ENCODE measurements around the gene IQUB.
"Not testable (repeated sequence)": the region's sequence is repeated elsewhere in the genome, so short reads cannot be mapped to it uniquely, and the experiment has no call there.

IQUB gene

DNA sequence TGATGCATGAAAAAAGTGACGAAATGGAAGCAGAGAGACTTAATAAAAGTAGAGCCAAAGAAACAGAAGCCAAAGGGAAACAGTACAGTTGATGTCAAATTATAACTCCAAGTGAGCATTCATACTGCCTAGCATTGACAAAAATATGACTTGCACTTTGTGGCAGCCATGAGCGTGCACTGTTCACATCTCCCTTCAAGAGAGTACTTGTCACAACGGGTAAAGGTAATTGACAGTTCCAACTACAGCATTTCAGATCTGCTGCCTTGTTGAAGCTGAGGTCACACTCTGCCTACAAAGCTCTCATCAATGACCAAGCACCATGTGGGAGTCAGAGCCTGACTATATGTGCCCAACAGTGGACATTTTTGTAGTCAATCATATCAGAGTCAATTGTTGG, 54.3 kb downstream of the IQUB start:
- no peak for TF ChIP-seq POLR2A (IDR thresholded peaks at IDR 0.05; ENCODE audit: low read length)
- no peak for TF ChIP-seq GATA1 (IDR thresholded peaks at IDR 0.05; ENCODE audit: low read depth, low read length)

DNA sequence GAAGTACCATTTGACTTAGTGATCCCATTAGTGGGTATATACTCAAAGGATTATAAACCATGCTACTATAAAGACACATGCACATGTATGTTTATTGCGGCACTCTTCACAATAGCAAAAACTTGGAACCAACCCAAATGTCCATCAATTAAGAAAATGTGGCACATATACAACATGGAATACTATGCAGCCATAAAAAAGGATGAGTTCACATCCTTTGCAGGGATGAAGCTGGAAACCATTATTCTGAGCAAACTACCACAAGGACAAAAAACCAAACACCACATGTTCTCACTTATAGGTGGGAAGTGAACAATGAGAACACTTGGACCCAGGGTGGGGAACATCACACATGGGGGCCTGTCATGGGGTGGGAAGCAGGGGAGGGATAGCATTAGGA, 56.3 kb downstream of the IQUB start:
- DNase-seq = not testable (repeated sequence)

More for the DNA sequence above, 54.3 kb downstream of the IQUB start:
- no peak for DNase-seq

DNA sequence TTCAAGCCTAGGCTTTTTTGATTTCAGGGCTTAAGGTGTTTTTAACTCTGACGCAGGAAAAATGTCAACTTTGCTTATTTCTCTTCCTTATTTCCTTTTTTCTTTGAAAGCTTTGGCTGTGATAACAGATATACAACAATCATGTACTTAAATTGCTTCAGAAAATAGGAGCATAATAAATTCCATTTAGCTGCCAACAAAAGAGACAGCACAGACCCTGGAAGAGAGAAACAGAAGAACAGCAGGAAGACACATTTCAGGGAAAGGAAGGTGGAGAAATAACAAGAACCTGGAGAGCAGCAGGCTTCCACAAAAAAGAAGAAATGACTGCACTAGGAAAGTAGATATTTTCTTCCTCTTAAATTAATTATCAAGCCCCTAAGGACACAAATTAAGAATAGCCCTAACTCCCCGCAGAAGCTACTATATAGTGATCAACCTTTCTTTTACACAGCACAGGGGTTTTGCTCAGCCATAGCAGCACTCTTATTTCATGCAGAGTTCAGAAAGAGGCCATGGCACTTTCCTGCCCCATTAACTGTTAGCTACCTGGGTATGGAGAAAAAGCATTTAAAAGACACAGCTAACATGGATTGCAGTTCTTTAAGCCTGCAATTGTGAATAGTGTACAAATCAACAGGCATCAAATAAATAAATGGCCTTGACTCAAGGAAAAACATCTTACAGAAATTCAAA, 61.5 kb downstream of the IQUB start:
- no peak for DNase-seq
- TF ChIP-seq POLR2A (IDR thresholded peaks at IDR 0.05; ENCODE audit: low read length) (no peak), GATA1 (IDR thresholded peaks at IDR 0.05; ENCODE audit: low read depth, low read length) (no peak)

DNA sequence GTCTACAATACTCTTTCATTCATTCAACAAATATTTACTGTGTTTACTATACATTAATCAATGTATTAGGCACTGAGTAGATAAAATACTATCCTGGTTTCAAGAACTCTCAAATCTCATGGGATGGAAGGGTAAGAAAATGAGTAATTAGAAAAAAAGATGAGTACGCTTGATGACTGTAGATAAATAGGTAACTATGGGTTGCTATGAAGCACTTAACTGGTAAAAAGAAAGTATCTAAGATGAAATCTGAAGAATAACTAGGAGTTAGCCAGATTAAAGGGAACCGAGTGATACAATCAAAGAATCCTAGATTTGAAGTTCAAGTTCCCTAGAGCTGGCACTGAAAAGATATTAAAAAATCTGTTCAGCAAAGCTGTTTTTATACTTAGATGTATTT, 62.1 kb downstream of the IQUB start:
- TF ChIP-seq GATA1 (IDR thresholded peaks at IDR 0.05; ENCODE audit: low read depth, low read length) (no peak), POLR2A (IDR thresholded peaks at IDR 0.05; ENCODE audit: low read length) (no peak)
- DNase-seq = no peak

DNA sequence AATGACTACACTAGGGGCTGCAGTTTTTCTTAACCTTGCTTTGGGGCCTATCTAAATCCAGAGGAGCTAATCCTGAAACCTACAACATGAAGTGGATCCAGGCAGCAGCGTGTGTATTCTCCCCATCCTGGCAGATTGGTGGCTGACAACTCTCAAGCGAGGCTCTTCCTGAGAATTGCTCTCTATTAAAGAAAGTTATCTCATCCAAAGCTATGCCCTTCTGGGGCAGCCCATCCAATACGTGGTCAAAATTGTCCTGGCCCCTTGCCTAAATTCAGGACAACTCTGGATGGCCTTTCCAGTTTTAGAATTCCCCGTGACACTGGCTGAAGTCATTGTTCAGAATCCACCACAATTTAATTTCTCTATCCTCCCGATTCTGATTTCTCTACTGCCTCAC, 66.1 kb downstream of the IQUB start:
- TF ChIP-seq GATA1 (IDR thresholded peaks at IDR 0.05; ENCODE audit: low read depth, low read length) (no peak), POLR2A (IDR thresholded peaks at IDR 0.05; ENCODE audit: low read length) (no peak)
- DNase-seq = no peak

DNA sequence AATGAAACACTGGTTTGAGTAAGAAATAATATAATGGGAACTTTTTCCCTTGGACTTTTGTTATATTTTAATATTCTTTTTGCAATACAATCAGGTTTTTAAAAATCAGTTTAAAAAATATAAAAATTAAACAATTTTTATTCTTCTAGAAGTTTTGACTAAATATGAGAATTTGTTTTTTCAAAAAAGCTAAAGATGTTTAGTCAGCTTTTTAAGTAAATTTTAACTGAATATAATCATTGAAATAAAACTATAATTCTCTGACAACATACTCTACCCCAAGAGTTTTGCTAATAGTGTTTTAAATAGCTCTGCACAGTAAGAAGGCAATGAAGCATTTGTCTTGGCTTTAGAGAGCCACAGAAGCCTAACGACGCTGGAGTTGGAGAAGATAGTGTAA, 70.5 kb downstream of the IQUB start:
- DNase-seq = no peak
- no peak for TF ChIP-seq GATA1 (IDR thresholded peaks at IDR 0.05; ENCODE audit: low read depth, low read length)
- TF ChIP-seq POLR2A (IDR thresholded peaks at IDR 0.05; ENCODE audit: low read length) = no peak

DNA sequence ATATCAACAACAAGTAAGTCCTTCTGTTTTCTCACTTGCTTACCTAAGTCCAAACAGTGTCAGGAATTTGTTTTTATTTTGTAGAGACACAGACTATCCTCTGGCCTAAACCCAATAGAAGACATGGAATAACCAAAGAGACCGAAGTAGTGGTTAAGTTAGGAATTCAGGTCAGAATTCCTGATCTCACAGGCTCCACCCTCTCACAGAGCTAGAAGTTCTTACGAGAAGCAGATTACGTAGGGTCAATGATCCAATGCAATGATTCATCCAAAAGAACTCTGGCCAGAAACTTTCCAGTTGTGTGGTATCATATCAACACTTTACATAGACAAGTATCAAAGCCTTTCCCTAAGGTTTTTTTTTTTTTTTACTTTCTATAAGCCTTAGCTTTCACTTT, 73.8 kb downstream of the IQUB start:
- TF ChIP-seq GATA1 (IDR thresholded peaks at IDR 0.05; ENCODE audit: low read depth, low read length) = no peak
- TF ChIP-seq POLR2A (IDR thresholded peaks at IDR 0.05; ENCODE audit: low read length) = no peak
- DNase-seq = no peak

DNA sequence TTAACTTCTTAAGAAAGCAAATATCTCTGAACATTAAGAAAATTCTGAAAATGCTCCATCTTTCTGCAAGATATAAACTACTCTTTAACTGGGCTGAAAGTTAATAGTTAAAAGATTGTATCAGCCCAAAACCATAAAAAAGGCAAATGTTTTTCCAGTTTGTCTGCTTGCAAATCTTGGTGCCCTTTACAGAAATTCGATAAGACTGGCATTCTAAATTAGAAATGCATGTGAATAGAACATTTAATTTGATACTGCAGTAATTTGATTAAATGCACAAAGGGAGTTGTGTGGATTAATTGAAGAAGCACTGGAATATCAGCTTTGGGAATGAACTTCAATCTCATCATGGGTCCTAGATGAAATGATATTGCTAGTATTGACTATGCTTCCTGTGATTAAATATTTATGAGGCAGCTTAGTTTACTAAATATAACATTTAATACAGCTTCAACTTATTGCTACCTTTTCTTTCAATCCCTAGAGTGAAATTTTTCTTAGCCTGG, 78.4 kb downstream of the IQUB start:
- TF ChIP-seq POLR2A (IDR thresholded peaks at IDR 0.05; ENCODE audit: low read length) = no peak
- TF ChIP-seq GATA1 (IDR thresholded peaks at IDR 0.05; ENCODE audit: low read depth, low read length) = no peak
- DNase-seq = no peak

DNA sequence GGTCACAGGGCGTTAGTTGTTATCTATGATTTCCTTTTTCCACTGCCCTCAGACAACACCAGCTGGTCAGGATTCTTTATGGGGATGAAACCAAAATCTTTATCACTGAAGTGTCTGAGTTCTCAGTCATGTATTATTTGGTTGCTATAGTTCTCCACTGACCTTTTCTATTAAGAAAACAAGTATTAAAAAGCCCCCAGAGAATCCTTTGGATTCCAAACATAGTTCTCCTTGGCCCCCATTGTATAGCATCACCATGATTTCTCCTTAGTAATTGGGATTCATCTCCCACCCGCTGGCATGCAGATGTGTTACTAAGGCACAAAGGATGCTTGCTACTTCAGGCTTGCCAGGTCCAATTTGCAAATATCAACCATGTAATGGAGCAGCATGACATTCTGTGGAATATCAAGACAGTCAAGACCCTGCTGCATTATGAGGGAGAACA, 94.3 kb downstream of the IQUB start:
- TF ChIP-seq POLR2A (IDR thresholded peaks at IDR 0.05; ENCODE audit: low read length) (no peak), GATA1 (IDR thresholded peaks at IDR 0.05; ENCODE audit: low read depth, low read length) (no peak)

DNA sequence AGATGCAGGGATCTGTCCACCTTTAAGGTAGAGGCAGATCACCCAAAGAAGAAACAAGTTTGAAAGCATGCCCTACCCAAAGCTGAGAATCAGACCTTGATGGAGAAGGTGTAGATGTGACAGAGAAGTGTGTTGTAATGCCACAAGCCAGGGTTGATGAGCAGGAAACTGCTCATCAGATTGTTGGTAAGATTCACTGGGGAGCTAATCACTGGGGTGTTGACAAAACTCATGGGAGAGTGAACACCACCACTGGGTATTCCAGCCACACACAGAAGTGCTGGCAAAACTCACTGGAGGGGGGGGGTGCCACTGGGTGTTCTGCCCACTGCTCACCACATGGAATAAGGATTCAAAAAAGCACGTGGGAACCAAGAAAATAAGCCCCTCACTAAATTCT, 95.2 kb downstream of the IQUB start:
- TF ChIP-seq GATA1 (IDR thresholded peaks at IDR 0.05; ENCODE audit: low read depth, low read length) (no peak), POLR2A (IDR thresholded peaks at IDR 0.05; ENCODE audit: low read length) (no peak)

More for the DNA sequence above, 94.3 kb downstream of the IQUB start:
- DNase-seq = no peak

DNA sequence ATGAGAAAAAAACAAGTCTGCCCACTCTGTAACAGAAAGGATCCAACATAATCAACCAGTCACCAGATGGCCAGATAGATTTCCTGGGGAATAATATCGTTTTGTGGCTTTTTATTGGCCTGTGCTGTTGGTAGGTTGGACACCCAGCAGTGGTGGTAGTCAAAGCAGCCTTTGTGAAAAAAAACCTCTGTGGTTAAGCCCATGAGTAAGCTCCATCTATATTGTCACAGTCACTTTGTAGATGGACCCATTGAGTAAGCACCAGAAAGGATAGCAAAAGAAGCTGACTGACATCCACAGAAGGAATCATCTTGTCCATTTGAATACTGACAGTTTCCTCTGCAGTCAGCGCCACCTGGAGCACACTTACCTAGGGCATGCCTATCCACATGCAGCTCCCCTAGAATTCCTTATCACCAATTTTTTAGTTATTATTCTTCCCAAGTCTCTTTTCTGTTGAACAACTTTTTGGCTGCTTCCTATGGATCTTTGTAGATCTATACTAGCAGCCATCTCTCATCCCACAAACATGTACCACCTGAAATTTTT, 96.9 kb downstream of the IQUB start:
- no peak for TF ChIP-seq GATA1 (IDR thresholded peaks at IDR 0.05; ENCODE audit: low read depth, low read length)
- no peak for TF ChIP-seq POLR2A (IDR thresholded peaks at IDR 0.05; ENCODE audit: low read length)

More for the DNA sequence above, 95.2 kb downstream of the IQUB start:
- DNase-seq = no peak

DNA sequence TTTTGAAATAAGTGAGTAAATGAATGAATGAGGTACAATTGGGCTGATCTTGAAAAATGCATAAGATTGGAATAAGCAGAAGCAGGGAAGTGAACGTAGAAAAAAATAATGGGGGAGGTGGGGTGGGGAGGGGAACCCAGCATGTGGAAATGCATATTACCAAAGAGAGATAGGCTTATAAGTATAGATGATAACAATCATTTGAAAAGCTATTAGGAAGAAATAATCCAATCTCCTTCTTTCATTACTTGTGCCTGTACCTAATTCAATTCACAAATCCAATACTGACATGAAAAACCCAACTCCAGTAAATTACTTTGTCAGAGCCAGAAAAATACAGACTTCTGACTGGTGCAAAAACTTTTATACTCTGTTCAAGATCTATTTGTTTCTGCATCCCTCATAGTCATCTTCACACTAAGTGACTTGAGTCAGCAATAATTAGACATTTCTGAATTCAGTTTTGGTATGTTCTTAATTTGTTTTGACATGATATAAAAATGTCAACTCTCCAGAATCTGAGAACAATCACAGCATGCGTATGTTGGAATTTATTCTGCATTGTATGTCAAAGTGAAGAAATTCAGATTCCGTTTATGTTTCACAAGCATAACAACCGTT, 99.2 kb downstream of the IQUB start:
- no peak for DNase-seq
- TF ChIP-seq GATA1 (IDR thresholded peaks at IDR 0.05; ENCODE audit: low read depth, low read length) (no peak), POLR2A (IDR thresholded peaks at IDR 0.05; ENCODE audit: low read length) (no peak)

More for the DNA sequence above, 96.9 kb downstream of the IQUB start:
- no peak for DNase-seq

DNA sequence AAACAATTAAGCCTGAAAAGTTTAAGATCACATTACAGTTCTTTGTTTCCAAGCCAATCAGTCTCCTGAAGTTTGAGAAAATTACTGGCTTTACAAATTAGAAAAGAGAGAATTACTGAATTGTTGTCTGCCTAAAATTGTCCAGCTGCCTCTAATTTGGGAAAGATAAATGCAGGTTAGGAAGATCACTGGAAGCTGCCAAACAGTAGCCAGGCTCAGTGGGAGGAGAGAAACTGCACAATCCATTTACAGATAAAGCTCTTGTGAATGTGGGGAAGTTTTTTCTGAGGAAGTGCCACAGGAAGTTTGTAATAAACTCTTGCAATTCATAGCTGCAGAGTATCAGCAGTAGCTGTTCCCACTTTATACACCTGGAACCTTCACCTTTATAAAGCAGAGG, 100.7 kb downstream of the IQUB start:
- TF ChIP-seq POLR2A (IDR thresholded peaks at IDR 0.05; ENCODE audit: low read length) (no peak), GATA1 (IDR thresholded peaks at IDR 0.05; ENCODE audit: low read depth, low read length) (no peak)
- DNase-seq = no peak

DNA sequence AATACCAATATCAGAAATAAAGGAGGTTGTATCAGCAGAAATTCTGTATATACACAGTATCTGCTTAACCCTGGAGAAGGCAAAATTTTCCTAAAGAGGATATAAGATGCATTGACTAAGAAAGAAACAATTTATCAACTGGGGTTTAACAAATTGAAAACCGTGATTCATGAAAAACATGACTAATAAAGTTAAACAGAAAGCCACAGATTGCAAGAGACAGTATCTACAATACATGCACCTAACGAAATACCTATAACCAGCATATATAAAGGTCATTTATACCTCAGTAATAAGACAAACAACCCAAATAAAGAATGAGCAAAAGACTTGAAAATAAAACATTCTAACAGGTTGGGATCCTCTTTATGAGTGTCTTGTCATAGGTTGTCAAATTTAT, 101.8 kb downstream of the IQUB start:
- no peak for DNase-seq
- TF ChIP-seq GATA1 (IDR thresholded peaks at IDR 0.05; ENCODE audit: low read depth, low read length) (no peak), POLR2A (IDR thresholded peaks at IDR 0.05; ENCODE audit: low read length) (no peak)
